ENCODE data around the gene ZCCHC24.

Gene ZCCHC24

DNA sequence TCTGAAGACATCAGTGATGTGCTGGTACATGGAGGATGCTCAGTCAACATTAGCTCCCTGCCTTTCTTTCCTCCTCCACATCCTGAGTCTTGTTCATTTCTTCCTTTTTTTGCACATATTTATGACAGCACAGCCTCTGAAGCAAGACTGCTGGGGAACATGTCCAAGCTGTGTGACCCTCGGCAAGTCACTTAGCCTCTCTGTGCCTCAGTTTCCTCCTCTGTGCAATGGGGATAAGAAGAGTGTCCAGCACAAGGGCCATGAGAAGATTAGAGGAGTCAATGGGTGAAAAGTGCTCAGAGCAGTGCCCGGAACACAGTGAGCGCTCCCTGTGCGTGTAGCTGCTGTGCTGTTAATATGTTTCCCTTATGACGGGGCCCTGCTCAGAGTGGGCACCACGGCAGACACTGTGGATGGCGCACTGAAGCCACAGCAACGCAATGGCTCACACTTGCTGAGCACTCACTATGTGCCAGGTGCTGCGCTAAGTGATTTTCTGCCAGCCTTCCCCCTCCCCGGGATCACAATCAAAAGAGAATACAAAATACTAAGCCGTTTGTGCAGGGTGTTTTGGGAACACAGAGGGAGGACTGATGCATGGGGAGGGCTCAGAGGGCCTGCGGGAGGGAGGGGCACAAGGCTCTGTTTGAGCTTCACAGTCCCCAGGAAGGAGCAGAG is 28.7 kb downstream of the ZCCHC24 start:
- DNase-seq (ENCODE audit: low read depth), result no peak
- H3K4me3 ChIP-seq (ENCODE audit: low read depth, low read length), result no peak overlapping the region
- TF ChIP-seq, protein P1, sequence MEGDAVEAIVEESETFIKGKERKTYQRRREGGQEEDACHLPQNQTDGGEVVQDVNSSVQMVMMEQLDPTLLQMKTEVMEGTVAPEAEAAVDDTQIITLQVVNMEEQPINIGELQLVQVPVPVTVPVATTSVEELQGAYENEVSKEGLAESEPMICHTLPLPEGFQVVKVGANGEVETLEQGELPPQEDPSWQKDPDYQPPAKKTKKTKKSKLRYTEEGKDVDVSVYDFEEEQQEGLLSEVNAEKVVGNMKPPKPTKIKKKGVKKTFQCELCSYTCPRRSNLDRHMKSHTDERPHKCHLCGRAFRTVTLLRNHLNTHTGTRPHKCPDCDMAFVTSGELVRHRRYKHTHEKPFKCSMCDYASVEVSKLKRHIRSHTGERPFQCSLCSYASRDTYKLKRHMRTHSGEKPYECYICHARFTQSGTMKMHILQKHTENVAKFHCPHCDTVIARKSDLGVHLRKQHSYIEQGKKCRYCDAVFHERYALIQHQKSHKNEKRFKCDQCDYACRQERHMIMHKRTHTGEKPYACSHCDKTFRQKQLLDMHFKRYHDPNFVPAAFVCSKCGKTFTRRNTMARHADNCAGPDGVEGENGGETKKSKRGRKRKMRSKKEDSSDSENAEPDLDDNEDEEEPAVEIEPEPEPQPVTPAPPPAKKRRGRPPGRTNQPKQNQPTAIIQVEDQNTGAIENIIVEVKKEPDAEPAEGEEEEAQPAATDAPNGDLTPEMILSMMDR (conservative IDR thresholded peaks at IDR 0.05; ENCODE audit: low read depth, low read length), result no peak

DNA sequence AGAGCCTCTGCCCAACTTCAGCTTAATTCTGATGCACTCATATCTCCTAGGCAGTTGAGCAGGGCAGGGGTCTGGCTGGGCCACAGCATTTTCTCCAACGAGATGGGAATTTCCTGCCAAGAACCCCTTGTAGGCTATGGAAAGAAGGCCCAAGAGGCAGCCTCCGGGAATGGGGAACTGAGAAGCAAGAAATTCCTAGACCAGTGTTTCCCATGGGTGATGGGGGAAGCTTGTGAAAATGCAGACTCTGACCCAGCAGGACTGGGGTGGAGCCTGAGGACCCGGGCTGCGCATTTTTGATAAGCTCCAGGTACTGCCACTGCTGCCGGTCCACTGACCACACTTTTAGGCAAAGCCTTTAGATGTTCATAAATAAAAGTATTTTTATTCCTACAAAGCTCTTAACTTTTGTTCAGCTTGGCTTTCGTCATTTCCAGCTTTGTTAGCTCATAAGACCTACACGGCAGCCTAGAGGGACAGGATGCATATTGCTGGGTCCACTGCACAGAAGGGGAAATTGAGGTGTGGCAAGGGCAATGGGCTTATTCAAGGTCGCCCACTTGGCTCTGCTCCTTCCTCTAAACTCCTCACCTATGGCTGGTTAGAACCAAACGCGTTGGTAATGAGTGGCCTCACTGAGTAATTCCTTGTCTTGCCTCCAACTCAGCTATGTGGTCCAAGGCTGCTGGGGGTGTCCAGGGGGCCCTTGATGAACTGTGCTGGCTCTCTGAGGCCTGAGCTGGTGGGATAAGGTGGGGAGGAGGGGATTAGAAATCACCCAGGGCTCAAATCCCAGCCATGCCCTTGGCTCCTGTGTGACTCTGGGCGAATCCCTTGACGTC is 29.5 kb downstream of the ZCCHC24 start:
- DNase-seq (ENCODE audit: low read depth), result no peak
- no peak overlapping the region for H3K4me3 ChIP-seq (ENCODE audit: low read depth, low read length)
- TF ChIP-seq, protein P1 (conservative IDR thresholded peaks at IDR 0.05; ENCODE audit: low read depth, low read length), result no peak

DNA sequence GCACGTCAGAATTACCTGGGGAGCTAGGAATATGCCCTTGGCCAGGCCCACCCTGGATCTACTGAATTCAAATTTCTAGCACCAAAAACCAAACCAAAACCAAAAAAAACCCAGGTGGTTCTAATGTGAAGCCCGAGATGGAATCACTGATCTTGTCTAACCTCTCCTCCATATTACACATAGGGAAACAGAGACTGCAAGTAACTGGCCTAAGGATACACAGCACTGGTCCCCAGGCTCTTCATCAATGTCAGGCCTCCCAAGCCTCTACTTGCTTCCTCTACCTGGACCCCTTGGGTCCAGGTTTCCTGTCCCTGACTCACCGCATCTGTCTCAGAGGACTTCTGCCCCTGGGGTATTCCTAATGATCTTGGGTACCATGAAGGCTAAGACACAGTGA is 30.7 kb downstream of the ZCCHC24 start:
- DNase-seq (ENCODE audit: low read depth), result no peak
- H3K4me3 ChIP-seq (ENCODE audit: low read depth, low read length), result no peak overlapping the region
- TF ChIP-seq, protein P1 (conservative IDR thresholded peaks at IDR 0.05; ENCODE audit: low read depth, low read length), result no peak

DNA sequence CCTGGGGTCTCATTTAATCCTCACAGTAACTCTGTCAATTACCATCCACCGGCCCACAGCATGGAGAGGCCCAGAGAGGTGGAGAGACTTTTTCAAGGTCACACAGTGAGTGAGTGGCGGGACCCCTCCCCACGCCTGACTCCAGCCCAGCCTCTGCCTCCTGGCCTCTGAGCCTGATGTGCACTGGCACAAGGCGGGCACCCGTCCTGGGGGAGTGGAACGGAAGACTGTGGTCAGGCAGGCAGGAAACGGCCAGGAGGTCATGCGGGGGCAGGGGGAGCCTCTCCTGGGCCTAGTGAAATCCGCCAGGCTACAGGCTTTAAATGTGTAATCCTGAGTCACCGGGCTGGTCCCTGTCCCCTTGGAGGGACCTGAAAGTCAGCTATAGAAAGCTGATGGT is 32.2 kb downstream of the ZCCHC24 start:
- no peak overlapping the region for H3K4me3 ChIP-seq (ENCODE audit: low read depth, low read length)
- TF ChIP-seq, protein P1 (conservative IDR thresholded peaks at IDR 0.05; ENCODE audit: low read depth, low read length), result no peak

DNA sequence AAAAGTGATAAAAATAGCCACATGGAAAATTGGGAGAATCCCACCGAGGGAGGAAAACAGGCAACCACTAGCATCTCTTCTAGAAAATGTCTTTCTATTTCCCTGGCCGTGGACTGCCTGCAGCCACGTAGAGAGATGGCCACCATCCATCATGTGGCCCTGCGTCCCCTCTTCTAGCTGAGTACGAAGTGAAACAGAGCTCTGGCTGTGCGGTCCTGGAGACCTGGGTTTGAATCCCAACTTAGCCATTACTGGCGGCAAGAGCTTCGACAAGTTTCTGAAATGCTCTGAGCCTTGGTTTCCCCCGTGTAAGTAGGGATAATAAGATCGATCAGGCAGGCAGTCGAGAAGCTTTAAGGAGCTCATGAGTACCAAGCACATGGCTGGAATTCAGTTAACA is 32.9 kb downstream of the ZCCHC24 start:
- no peak overlapping the region for H3K4me3 ChIP-seq (ENCODE audit: low read depth, low read length)
- TF ChIP-seq, protein P1 (conservative IDR thresholded peaks at IDR 0.05; ENCODE audit: low read depth, low read length), result no peak
- no peak for DNase-seq (ENCODE audit: low read depth)

More for the DNA sequence above, 32.2 kb downstream of the ZCCHC24 start:
- no peak for DNase-seq (ENCODE audit: low read depth)

DNA sequence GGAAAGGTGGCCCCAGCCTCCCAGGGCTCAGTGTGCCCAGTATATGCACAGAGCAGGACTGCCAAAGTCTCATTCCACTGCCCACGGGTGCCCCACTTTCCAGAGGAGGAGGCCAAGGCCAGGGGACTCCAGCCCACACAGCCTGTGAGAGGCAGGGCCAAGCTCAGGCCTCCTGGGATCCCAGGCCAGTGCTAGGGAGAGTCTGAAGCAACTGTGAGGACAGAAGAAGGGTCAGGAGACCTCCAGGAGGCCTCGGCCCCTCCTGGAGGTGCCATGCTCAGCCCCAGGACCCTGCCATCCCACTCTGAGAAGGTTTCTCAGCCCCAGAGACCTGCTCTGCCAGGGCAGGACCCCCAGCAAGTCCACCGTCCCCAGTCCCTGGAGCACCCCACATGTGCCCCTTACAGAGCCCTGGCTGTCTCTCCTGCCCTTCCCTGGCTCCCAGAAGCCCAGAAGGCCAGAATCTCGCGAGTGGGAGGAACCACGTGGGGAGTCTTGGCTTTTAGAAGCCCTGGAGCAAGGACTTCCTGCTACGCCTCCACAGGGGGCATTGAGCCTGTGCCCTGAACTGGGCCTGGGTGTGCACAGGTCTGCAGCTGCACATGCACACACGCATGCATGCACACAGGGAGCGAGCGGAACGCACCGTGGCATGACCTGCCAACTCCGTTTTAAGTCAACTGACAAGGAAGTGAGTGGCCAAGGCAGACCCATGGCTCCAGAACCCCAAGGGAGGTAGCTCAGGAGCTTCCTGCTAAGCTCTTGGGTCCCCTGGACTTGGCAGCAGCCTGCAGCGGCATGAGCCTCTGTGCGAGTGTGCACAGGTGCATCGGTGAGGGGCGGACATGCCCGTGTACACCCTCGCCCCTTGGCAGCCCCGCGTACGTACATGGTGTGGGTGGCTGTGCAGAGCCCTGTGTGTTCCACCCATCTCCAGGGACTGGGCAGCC is 33.6 kb downstream of the ZCCHC24 start:
- no peak for DNase-seq (ENCODE audit: low read depth)
- TF ChIP-seq, protein P1 (conservative IDR thresholded peaks at IDR 0.05; ENCODE audit: low read depth, low read length), result no peak
- H3K4me3 ChIP-seq (ENCODE audit: low read depth, low read length), result no peak overlapping the region

All from choroid plexus epithelial cell (primary cell).